ENCODE results near the gene ATOSA.

Gene ATOSA

DNA sequence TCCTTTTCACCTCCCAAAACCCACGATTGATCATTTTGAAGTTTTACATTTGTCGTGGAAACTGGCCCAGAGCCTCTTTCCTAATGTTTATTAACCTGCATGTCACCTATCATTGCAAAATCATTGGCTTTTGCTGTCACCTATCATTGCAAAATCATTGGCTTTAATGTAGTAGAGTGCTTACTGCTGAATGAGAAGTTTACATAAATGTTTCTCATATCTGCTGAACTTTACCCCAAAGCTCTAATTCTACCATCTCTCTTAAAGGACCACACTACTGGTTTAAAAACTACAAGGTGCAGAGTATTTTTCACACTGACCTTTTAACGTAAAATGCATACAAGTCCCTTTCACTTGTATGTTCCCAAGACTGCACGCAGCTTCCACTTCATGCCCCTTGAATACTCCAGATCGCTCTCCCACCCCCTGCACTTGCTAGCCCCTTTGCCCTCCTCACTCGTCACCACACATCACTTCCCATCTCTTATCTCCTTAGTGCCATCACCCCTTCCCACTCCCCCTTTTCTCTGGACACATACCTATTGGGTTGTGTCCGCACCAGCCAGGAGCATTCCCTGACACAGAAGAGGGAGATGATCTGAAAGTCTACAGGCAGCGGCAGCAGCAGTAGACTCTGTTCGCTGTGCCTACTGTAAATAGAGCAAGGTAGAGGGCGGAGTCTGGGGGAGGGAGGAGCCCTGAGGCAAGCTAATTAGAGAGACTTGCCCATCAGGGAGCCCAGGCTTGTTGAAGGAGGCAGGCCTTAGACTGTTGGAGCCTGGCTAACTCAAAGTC lies 30.2 kb upstream of the ATOSA start:
- TF ChIP-seq CTCF (IDR thresholded peaks at IDR 0.05; ENCODE audit: control insufficient read depth, extremely low read depth, insufficient read depth) = no peak
- no peak overlapping the region for H3K4me3 ChIP-seq (ENCODE audit: low read depth, low read length)

DNA sequence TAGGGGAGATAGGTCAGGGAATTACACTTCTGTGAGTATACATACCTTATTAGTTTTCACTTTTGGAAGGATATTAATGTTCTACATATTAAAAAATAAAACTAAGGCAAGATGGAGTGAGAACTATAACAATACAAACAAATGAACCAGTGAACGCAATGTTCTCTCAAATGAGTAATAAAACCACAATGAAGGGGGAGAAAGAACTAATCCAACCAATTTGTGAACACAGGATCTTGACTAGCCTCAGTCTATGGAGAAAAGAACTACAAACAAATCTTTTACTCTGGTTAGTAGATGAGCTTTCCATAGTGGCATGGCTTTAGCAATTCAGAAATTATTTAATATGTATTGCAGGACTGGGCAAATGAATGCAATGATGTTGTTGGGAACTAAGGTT lies 26.9 kb upstream of the ATOSA start:
- DNase-seq (ENCODE audit: low read depth) = no peak
- TF ChIP-seq CTCF (IDR thresholded peaks at IDR 0.05; ENCODE audit: control insufficient read depth, extremely low read depth, insufficient read depth) = no peak
- H3K4me3 ChIP-seq (ENCODE audit: low read depth, low read length) = no peak overlapping the region

More for the DNA sequence above, 30.2 kb upstream of the ATOSA start:
- no peak for DNase-seq (ENCODE audit: low read depth)

DNA sequence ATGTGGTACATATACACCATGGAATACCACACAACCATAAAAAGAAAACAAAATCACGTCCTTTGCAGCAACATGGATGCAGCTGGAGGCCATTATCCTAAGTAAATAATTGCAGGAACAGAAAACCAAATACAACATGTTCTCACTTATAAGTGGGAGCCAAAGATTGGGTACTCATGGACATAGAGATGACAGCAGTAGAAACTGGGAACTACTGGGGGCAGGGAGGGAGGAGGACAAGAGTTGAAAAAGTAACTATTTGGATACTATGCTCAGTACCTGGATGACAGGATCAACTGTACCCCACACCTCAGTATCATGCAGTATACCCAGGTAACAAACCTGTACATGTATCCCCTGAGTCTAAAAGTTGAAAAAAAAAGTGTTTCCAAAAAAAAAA lies 23.2 kb upstream of the ATOSA start:
- TF ChIP-seq CTCF (IDR thresholded peaks at IDR 0.05; ENCODE audit: control insufficient read depth, extremely low read depth, insufficient read depth) = no peak
- no peak for DNase-seq (ENCODE audit: low read depth)
- no peak overlapping the region for H3K4me3 ChIP-seq (ENCODE audit: low read depth, low read length)

GRCh38 chr15:52699457-52699856 lies 20.3 kb upstream of the ATOSA start:
- no peak for DNase-seq (ENCODE audit: low read depth)
- H3K4me3 ChIP-seq (ENCODE audit: low read depth, low read length) = no peak overlapping the region

DNA sequence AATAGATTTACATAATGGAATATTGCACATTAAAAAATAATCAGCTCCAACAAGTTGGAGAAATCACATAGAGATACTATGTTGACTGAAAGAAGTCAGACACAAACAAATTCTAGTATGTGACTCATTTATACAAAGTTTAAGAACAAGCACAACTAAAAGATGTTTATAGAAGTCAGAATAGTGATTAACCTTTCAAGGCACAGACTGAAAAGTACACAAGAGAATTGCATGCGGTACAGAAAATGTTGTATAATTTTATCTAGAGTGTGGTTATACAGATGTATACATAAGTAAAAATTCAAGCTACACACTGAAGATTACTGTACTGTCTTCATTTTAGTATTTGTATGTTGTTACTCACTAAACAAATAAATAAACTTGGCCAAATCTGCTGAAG lies 19.3 kb upstream of the ATOSA start:
- DNase-seq (ENCODE audit: low read depth) = no peak
- H3K4me3 ChIP-seq (ENCODE audit: low read depth, low read length) = no peak overlapping the region
- TF ChIP-seq CTCF (IDR thresholded peaks at IDR 0.05; ENCODE audit: control insufficient read depth, extremely low read depth, insufficient read depth) = no peak

More at GRCh38 chr15:52699457-52699856, 20.3 kb upstream of the ATOSA start:
- no peak for TF ChIP-seq CTCF (IDR thresholded peaks at IDR 0.05; ENCODE audit: control insufficient read depth, extremely low read depth, insufficient read depth)

DNA sequence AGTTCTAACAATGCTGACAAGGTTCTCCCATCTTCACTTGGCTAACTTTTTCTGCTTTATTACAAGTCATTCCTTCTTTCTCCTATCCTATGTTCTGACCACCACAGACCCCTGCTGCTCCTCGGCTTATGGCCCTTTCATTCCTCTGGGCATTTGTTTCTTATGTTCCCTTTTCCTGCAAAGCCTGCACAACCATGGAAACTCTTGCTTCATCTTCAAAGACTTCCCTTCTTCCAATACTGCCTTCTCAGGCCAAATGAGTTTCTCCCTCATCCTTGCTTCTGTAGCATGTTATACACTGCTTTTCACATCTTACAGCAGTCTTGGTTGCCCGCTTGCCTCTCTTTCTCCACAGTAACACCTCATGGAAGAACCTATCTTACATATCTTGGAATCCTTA lies 17.9 kb upstream of the ATOSA start:
- TF ChIP-seq CTCF (IDR thresholded peaks at IDR 0.05; ENCODE audit: control insufficient read depth, extremely low read depth, insufficient read depth) = no peak
- H3K4me3 ChIP-seq (ENCODE audit: low read depth, low read length) = no peak overlapping the region
- DNase-seq (ENCODE audit: low read depth) = no peak

DNA sequence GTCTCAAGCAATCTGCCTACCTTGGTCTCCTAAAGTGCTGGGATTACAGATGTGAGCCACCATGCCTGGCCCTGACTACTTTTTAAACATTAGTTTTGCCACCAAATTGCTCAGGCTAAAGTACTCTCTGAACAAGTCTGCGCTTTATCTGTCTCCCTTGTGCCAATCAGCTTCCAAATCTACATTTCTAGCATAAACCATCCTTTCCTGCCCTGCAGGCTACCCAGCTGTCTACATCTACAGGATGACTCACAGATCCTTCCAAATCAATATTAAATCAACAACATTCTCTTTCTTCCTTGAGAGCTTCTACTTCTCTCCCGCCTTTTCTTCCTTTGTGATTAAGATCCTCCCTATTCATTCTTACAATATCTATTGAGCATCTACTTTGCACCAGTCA lies 16.0 kb upstream of the ATOSA start:
- no peak for DNase-seq (ENCODE audit: low read depth)
- no peak overlapping the region for H3K4me3 ChIP-seq (ENCODE audit: low read depth, low read length)
- TF ChIP-seq CTCF (IDR thresholded peaks at IDR 0.05; ENCODE audit: control insufficient read depth, extremely low read depth, insufficient read depth) = no peak

All from LNCaP clone FGC (cell line).